HG03432 (cell line): ENCODE data around the gene CEACAM4.
"Not testable (repeated sequence)": the region's sequence is repeated elsewhere in the genome, so short reads cannot be mapped to it uniquely, and the experiment has no call there.

Source experiments
- ATAC-seq: cut with Tn5 transposase; IDR thresholded peaks from one replicate; pipeline ENCODE4 v1.9.1; 2021; ENCODE audit warnings: mild to moderate bottlenecking, moderate library complexity; ENCODE audit not compliant: unreplicated experiment

Gene CEACAM4

DNA sequence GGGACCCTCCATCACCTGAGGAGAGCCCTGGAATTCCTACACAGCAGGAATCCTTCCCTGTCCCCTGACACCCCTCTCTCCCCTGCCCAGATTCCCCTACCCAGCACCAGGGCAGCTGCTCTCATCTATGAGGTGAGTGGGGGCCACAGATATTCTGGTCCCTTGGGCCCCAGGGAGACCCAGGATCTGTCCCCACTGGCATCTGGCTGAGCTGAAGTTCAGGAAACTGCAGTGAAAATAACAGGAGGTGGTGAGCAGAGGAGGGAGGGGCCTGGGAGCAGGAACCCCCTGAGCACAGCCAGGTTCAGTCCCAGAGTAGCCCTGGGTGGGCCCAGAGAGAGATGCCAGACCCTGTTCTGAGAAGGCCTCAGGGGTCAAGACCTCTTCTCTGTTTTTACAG, 40.8 kb downstream of the CEACAM4 start:
- ATAC-seq = no peak

GRCh38 chr19:41584931-41585330, 41.9 kb downstream of the CEACAM4 start:
- ATAC-seq = no peak

GRCh38 chr19:41584260-41584810, 42.5 kb downstream of the CEACAM4 start:
- ATAC-seq = no peak

- not testable (repeated sequence) for ATAC-seq
Measured at GRCh38 chr19:41582577-41583182, 44.2 kb downstream of the CEACAM4 start.

- ATAC-seq = not testable (repeated sequence)
Measured at GRCh38 chr19:41581068-41581467, 45.8 kb downstream of the CEACAM4 start.

DNA sequence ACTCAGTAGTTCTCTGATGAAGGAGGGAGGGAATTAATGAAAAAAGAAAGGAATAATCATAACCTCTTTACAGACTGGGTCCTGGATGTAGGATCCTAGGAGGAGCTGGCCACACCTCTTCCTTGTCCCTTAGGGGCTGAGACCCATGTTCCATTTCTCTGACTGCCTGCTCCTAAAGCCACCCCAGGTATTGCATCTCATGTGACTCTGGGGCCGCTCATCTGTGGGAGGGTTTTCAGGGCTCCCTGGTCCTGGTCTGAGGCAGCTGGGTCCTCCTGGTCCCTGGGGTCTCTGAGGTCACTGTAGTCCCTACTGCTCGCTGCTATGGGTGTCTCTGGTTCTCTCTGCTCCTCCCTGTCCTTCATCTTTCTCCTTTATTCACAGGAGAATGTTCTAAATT, 48.0 kb downstream of the CEACAM4 start:
- ATAC-seq = no peak

DNA sequence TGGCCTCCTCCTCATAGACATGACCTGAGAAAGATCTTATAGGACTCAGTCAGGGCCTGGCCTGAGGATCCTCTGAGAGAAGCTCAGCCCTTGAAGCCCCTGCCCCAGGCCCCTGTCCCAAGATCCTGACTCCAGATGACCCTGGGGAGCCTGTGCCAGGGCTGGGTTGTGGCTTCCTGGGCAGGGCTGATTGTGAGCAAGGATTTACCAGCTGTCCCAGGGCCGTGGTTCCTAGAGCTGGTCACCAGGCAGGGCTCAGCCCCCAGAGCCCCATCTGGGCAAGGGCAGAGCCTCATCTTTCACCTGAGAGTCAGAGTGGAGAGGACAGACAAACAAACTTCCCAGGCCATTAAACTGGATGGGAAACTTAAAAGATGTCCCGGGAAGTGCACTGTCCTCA, 49.0 kb downstream of the CEACAM4 start:
- no peak for ATAC-seq

- ATAC-seq = no peak
Measured at GRCh38 chr19:41577144-41577830, 49.6 kb downstream of the CEACAM4 start.

GRCh38 chr19:41575998-41576397, 50.9 kb downstream of the CEACAM4 start, which contains the start of gene CEACAM21:
CEACAM21 (plus strand) TSS chr19:41576166; CDS start chr19:41576275, 109 bp downstream.
- no peak for ATAC-seq

DNA sequence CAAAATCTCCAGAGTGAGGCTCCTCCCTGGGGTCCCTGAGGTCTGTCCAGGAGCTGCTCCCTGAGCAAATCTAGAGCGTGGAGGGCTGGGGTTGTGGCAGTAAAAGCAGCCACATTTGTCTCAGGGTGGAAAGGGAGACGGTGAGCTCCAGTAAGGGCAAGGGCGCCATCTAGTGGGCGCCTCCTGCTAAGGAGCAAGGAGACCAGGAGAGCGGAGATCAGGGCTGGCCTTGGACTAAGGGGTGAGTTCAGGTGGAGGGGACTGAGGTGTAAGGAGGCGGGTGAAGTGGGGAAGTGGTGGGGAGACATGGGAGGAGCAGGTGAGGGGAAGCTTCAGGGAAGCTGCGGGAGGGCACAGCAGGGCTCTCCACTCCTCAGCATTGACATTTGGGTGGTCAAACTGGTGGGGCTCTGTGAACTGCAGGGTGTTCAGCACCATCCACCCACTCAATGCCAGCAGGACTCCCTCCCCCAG, 56.2 kb downstream of the CEACAM4 start:
- no peak for ATAC-seq

DNA sequence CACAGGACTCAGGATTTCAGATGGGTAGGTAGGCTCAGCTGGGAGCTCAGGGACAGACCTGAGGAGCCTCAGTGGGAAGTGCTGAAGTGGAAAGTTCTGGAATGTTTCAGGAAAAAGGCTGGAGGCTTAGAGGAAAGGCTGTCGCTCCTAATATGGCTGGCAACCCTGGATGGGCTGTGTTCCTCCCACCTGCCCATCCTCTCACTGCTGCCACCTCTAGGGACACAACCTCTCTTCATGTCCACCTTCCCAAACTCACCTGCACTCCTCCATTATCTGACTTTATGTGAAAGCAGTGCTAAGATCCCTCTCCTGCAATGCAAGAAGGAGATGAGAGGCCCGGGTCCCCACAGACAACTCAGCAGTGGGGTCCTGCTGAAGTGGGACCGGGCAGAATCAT, 56.7 kb downstream of the CEACAM4 start:
- ATAC-seq = no peak

- no peak for ATAC-seq
Measured at GRCh38 chr19:41569481-41570150, 57.3 kb downstream of the CEACAM4 start.
